LNCaP clone FGC (cell line): Measurements from ENCODE around the gene PTPRD.

Experiments used
- DNase-seq: peaks from one replicate; pipeline ENCODE4 v3.0.0-alpha.2; 2011; ENCODE audit warnings: low read depth
- H3K4me3 ChIP-seq: 2 replicates; pipeline ENCODE4 v1.5.1; 2011; ENCODE audit warnings: mild to moderate bottlenecking, low read depth, low read length, control low read depth
- TF ChIP-seq, protein P1 (sequence below): IDR thresholded peaks from 2 replicates; pipeline ENCODE4 v1.5.1; 2012; ENCODE audit warnings: mild to moderate bottlenecking; ENCODE audit not compliant: control insufficient read depth, insufficient read depth; ENCODE audit errors: extremely low read depth

Gene PTPRD

DNA sequence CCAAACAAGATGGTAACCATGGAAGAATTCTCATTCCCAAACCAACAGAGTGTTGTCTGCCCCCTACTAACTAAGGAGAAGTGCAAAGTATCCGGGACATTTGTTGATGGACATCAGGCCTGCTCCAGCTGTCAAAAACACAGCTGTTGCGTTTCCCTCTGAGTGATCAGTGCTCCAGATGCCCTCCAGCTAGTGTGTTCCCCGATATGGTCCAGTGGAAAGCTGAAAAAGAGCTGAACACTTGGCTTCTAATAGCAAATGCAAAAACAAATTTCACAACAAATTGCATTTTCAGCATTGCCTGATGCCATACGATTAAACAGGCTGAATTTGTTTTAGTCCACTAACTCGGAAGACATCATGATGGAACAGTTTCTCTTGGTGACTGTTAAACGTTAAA lies 1398.7 kb downstream of the PTPRD start:
- no peak for DNase-seq
- TF ChIP-seq, protein P1, sequence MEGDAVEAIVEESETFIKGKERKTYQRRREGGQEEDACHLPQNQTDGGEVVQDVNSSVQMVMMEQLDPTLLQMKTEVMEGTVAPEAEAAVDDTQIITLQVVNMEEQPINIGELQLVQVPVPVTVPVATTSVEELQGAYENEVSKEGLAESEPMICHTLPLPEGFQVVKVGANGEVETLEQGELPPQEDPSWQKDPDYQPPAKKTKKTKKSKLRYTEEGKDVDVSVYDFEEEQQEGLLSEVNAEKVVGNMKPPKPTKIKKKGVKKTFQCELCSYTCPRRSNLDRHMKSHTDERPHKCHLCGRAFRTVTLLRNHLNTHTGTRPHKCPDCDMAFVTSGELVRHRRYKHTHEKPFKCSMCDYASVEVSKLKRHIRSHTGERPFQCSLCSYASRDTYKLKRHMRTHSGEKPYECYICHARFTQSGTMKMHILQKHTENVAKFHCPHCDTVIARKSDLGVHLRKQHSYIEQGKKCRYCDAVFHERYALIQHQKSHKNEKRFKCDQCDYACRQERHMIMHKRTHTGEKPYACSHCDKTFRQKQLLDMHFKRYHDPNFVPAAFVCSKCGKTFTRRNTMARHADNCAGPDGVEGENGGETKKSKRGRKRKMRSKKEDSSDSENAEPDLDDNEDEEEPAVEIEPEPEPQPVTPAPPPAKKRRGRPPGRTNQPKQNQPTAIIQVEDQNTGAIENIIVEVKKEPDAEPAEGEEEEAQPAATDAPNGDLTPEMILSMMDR: no peak
- no peak overlapping the region for H3K4me3 ChIP-seq

DNA sequence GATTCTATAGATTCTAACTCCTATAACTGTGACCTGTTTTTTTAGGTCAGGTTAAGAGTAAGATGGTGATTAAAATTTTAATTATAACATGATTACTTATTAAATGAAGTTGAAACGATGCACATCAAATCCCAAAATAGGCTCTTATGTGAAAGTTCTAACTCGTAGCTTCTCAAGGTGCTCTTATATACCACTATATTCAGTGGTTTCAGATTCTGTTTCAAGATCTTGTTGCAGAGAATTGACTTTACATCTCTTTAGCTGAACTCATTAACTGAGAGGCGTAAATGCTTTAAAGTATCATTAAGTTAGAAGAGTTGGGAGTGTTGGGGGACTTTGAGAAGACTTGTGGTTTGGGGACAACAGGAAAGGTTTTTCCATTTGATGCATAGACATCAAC lies 1399.8 kb downstream of the PTPRD start:
- TF ChIP-seq, protein P1: no peak
- H3K4me3 ChIP-seq: no peak overlapping the region
- DNase-seq: no peak

DNA sequence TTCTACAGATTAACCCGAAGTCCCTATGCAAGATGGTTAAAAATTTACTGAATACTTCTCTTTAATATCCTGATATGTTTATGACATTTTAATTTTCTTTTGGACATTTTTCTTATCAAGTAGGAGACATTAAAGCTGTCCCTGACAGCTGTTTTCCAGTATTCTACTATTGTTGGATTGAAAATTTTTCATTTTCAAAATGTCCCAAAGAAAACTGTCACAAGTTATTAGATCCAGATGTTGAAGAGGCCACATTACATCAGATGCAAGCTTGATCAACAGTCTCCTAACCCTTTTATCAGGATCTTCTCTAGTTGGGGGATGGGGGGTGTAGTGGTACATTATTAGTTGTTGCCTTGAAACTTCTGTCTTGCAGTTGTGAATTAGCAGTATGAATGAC lies 1410.5 kb downstream of the PTPRD start:
- TF ChIP-seq, protein P1: no peak
- DNase-seq: no peak

DNA sequence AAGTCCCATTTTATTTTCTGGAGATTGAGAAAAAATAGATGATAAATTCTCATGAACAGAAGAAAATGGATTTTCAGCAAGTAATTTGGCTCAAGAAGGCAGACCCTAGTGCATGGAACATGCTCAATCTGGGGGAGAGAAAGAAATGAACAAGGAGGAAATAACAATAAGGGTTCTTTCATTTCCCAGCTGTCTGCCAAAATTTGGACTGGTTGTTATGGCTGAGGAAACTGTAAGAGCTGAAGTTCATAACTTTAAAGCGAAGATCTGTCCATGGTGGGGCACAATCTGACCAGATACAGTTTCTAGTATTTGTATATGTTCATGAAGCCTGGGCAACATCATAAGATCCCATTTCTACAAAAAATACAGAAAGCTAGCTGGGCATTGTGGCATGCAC lies 1426.7 kb downstream of the PTPRD start:
- TF ChIP-seq, protein P1: no peak
- no peak overlapping the region for H3K4me3 ChIP-seq
- no peak for DNase-seq

More for the DNA sequence above, 1410.5 kb downstream of the PTPRD start:
- H3K4me3 ChIP-seq: no peak overlapping the region

DNA sequence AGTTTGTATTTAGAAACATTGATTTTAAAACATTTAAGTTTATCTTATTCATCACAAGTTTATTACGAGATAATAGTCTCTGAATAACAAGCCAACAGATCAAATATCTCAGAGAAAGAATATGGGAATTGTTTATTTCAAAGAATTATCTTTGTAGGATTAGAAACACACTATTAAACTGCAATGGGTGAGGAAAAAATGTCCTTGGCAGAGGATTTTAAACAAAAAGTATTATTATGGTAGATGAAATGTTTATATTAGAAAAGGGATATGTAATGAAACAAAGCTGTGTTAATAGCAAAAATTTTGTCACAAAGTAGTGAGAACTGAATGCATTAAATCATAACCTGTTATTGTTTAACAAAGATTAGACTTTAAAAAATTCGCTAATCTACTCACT lies 1430.4 kb downstream of the PTPRD start:
- no peak overlapping the region for H3K4me3 ChIP-seq
- TF ChIP-seq, protein P1: no peak
- DNase-seq: no peak

DNA sequence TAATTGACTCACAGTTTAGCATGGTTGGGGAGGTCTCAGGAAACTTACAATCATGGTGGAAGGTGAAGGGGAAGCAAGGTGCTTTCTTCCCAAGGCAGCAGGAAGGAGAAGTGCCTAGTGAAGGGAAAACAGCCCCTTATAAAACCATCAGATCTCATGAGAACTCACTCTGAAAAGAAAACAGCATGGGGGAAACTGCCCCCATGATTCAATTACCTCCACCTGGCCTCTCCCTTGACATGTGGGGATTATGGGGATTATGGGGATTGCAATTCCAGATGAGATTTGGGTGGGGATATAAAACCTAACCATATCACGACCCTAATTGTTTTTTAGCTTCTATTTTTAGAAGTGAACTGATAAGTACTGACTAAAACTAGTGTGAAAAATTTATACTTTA lies 1435.7 kb downstream of the PTPRD start:
- DNase-seq: no peak
- TF ChIP-seq, protein P1: no peak
- H3K4me3 ChIP-seq: no peak overlapping the region

DNA sequence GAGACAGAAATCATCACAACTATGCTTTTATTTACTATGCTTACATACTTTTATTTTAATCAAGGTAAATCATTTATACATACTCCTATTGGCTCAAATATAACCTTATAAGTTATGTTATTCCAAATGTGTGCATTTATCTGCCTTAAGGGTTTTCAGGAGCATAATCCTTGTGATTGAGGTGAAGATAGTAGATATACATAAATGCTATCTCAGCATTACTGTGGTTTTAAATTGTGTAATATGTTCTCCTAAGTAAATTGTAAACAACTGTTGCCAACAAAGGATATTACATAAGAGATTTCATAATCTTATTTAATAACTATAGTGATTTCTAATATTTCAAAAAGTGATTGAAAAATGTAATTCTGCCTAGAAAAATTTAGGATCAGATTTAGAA lies 1438.4 kb downstream of the PTPRD start:
- no peak for DNase-seq
- TF ChIP-seq, protein P1: no peak
- H3K4me3 ChIP-seq: no peak overlapping the region
